Osteocyte (in vitro differentiated cells): Measurements from ENCODE around the gene BAHCC1. TPM values are rescaled to one million over a fixed set of nuclear protein-coding genes. Genes with fewer than 3 reads are reported as not detected.
"Not testable (repeated sequence)": the region's sequence is repeated elsewhere in the genome, so short reads cannot be mapped to it uniquely, and the experiment has no call there.

Source experiments
- DNase-seq: peaks from one replicate; pipeline ENCODE4 v3.0.0; 2021; ENCODE audit warnings: mixed read lengths; ENCODE audit not compliant: unreplicated experiment; ENCODE audit errors: extremely low spot score
- H3K27ac Mint-ChIP-seq: one replicate; pipeline ENCODE4 v1.8.0; 2021; ENCODE audit warnings: mild to moderate bottlenecking, mixed read lengths; ENCODE audit not compliant: unreplicated experiment
- H3K27me3 Mint-ChIP-seq: one replicate; pipeline ENCODE4 v1.8.0; 2021; ENCODE audit warnings: mixed read lengths; ENCODE audit not compliant: unreplicated experiment
- H3K36me3 Mint-ChIP-seq: one replicate; pipeline ENCODE4 v1.8.0; 2021; ENCODE audit warnings: mixed read lengths; ENCODE audit not compliant: unreplicated experiment
- H3K4me1 Mint-ChIP-seq: one replicate; pipeline ENCODE4 v1.8.0; 2021; ENCODE audit warnings: mixed read lengths; ENCODE audit not compliant: unreplicated experiment
- H3K4me3 Mint-ChIP-seq: one replicate; pipeline ENCODE4 v1.8.0; 2021; ENCODE audit warnings: mild to moderate bottlenecking, moderate library complexity, mixed read lengths; ENCODE audit not compliant: unreplicated experiment
- H3K9me3 Mint-ChIP-seq: one replicate; pipeline ENCODE4 v1.8.0; 2021; ENCODE audit warnings: mixed read lengths; ENCODE audit not compliant: unreplicated experiment
- total RNA-seq: library from RNA; stranded (reverse); gene quantifications from 2 replicates; pipeline ENCODE4 v1.2.1, GENCODE V29; 2021
- TF ChIP-seq, protein P1 (sequence below): fragments of 200-600 bp; sonication (generic); IDR thresholded peaks from 2 replicates; pipeline ENCODE4 v1.5.0; 2021; ENCODE audit warnings: antibody characterized with exemption, mild to moderate bottlenecking, moderate library complexity

BAHCC1 gene
- total RNA-seq, 1 donor from 2014 or later: 55.7 TPM

DNA sequence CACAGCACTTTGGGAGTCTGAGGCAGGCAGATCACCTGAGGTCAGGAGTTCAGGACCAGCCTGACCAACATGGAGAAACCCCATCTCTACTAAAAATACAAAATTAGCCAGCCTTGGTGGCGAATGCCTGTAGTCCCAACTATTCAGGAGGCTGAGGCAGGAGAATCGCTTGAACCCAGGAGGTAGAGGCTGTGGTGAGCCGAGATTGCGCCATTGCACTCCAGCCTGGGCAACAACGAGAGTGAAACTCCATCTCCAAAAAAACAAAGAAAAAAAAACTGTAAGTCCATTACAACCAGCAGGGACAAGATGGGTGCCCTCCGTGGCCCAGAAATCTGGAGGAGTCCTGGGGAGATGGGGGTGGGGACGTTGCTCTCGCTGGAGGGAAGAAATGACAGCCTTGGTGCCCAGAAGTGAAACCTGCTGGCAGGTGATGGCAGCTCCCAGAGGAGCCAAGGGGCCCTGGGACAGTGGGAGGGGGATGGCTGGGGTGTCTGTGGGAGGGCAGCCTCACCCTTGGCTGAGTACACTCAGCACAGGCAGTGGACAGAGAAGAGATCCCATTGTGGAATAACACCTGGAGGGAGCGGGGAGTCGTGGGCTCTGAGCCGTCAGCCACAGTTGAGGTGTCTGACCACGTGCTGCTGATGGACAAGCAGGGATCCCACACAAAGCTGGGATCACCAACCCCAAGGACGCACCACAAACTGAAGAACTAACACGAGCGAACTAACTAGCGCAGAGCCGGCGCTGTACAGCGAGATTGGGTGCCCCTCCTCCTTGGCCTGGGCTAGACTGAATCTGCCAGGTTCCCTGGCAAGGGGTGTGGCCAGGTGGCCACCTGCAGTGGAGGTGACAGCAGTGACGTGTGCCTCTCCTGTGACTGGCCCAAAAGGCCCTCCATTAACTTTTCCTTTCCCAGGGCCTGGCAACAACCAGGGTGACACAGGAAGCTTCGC is 46.9 kb upstream of the BAHCC1 start:
- H3K27me3 Mint-ChIP-seq: no peaks in the 10 kb centered on the region
- peaks cover 26% of the 10 kb centered on the region for H3K4me1 Mint-ChIP-seq
- H3K36me3 Mint-ChIP-seq: peaks cover 8% of the 10 kb centered on the region
- DNase-seq: no peak
- H3K4me3 Mint-ChIP-seq: no peak overlapping the region
- H3K9me3 Mint-ChIP-seq: no peaks in the 10 kb centered on the region
- H3K27ac Mint-ChIP-seq: no peak overlapping the region
- TF ChIP-seq, protein P1, sequence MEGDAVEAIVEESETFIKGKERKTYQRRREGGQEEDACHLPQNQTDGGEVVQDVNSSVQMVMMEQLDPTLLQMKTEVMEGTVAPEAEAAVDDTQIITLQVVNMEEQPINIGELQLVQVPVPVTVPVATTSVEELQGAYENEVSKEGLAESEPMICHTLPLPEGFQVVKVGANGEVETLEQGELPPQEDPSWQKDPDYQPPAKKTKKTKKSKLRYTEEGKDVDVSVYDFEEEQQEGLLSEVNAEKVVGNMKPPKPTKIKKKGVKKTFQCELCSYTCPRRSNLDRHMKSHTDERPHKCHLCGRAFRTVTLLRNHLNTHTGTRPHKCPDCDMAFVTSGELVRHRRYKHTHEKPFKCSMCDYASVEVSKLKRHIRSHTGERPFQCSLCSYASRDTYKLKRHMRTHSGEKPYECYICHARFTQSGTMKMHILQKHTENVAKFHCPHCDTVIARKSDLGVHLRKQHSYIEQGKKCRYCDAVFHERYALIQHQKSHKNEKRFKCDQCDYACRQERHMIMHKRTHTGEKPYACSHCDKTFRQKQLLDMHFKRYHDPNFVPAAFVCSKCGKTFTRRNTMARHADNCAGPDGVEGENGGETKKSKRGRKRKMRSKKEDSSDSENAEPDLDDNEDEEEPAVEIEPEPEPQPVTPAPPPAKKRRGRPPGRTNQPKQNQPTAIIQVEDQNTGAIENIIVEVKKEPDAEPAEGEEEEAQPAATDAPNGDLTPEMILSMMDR: no peak

DNA sequence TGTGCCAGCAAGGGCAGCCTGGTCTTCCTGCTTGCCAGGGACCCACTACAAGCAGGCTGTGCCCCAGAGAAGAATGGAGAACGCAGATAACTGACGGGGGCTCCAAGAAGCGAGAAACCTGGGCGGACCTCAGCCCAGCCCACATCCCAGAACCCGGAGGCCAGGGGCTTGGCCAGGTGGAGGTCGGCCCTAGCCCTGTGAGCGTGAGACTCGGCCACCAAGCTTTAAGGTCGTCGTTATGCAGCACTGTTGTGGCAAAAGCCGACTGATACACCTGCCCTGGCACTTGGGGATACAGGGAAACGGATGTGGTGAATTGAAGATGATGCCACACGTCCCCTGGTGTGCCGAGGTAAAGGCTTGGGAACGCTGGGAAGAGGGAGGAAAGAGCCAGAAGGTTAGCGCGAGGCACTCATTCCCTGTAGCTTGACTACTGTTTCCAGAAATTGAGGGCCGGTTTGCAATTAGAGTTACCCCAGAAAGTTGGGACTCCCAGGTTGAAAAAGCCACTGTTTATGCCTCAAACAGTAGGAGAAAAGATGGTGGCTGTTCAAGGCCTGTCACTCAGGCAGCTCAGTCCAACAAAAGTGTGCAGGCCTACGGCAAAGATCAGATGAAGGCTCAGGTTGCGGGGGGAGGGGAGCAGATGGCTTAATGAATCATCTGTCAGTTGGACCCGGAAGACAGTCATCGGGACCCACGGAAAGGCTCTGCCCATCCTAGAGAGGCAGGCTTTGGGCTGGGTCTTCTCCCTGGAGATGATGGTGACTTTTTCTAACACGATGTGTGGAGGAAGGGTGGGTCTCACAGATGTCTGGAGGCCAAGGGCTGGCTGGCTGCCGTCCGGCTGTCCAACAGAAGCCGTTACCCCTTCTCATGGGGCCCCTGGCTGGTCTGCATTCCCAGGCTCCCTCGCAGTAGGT is 45.6 kb upstream of the BAHCC1 start:
- Mint-ChIP-seq H3K4me3 (no peak overlapping the region), H3K36me3 (peaks cover under 1% of the 10 kb centered on the region), H3K4me1 (peaks cover 26% of the 10 kb centered on the region), H3K9me3 (no peaks in the 10 kb centered on the region), H3K27me3 (no peaks in the 10 kb centered on the region), H3K27ac (peak overlapping the region; percentile 42)
- TF ChIP-seq, protein P1: no peak
- no peak for DNase-seq

DNA sequence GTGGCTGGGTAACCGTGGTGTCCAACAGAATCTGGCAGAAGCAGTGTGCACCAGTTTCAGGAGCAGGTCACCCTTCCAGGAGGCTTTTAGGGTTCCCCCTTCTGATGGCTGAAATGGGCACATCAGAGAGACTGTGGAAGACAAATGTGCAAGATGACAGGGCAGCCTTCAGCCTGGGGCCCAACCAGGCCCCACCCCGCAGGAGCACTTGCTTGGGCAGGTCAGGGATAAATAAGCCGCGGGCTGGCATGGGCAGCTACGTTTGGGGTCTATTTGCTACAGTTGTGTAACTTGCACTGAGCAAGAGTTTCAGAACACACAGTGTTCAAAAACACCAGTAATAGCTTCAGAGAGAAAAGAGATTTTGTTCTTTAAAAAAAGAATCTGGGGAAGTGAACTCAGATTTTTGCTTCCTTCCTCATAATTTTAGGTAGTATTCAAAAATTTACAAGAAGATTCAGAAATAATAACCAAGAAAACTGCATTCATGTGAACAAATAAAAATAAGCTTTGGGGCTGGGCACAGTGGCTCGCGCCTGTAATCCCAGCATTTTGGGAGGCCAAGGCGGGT is 44.9 kb upstream of the BAHCC1 start:
- Mint-ChIP-seq H3K27me3 (no peaks in the 10 kb centered on the region), H3K27ac (peak overlapping the region; percentile 42), H3K4me3 (no peak overlapping the region), H3K4me1 (peaks cover 26% of the 10 kb centered on the region), H3K9me3 (no peaks in the 10 kb centered on the region), H3K36me3 (no peaks in the 10 kb centered on the region)
- TF ChIP-seq, protein P1: no peak
- DNase-seq: no peak

- H3K4me3 Mint-ChIP-seq, H3K27me3 Mint-ChIP-seq, DNase-seq, H3K9me3 Mint-ChIP-seq, H3K27ac Mint-ChIP-seq, H3K36me3 Mint-ChIP-seq: not testable (repeated sequence)
- peaks cover 26% of the 10 kb centered on the region for H3K4me1 Mint-ChIP-seq
Observed at GRCh38 chr17:81351329-81352052, 43.8 kb upstream of the BAHCC1 start.

GRCh38 chr17:81352056-81352455 is 43.2 kb upstream of the BAHCC1 start:
- not testable (repeated sequence) for H3K4me3 Mint-ChIP-seq, DNase-seq, H3K36me3 Mint-ChIP-seq, H3K27me3 Mint-ChIP-seq, H3K27ac Mint-ChIP-seq, H3K9me3 Mint-ChIP-seq
- peaks cover 22% of the 10 kb centered on the region for H3K4me1 Mint-ChIP-seq
